HG03558 (cell line): ENCODE results near the gene AHNAK.
"Not testable (repeated sequence)": the region's sequence is repeated elsewhere in the genome, so short reads cannot be mapped to it uniquely, and the experiment has no call there.

Experiments used
- ATAC-seq: cut with Tn5 transposase; IDR thresholded peaks from one replicate; pipeline ENCODE4 v1.9.1; 2021; ENCODE audit warnings: moderate number of reproducible peaks; ENCODE audit not compliant: unreplicated experiment; ENCODE audit errors: extremely low read depth

AHNAK gene

DNA sequence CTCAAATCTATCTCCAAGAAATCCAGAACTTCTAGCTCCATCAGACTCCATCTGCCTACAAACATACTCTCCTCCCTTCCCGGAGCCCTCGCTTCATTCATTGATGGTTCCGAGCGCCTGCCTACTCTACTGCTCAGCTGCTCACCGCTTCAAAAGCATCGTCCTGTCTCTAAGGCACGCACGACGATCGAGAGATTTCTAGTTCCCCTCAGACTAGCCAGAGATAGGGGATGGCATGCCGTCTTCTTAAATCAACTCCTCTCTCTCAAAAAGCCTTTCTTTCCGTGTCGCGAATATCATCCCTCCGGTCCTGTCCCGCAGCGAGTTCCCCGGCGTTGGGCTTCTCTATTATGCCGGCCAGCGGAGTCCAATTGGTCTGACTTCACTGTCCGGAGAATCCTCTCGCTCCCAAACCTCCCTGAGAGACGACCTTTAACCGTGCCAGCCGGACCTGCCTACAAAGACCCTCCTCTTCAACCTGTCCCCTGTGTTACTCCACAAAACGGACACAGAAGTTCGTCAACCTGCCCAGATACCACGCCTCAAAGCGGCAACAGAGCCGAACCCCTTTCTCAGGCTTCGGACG is 26.5 kb upstream of the AHNAK start:
- ATAC-seq: no peak

DNA sequence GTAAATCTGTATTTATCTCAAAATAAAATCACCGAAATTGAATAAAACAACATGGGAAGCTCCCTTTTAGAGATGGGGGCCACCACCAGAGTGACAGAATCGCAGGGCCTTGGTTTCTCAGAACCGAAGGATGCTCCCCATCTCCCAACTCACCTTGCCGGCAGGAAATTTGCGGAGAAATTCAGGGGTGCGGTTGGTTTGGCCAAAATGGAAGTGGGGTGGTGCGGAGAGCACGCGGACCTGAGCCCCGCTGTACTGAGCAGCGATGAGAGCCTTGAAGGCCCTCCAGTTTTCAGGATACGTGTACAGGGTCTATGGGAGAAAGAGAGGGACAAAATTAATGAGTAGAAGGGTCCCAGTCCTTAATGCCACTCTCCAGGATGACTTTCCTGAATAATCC is 25.8 kb upstream of the AHNAK start:
- ATAC-seq: no peak

DNA sequence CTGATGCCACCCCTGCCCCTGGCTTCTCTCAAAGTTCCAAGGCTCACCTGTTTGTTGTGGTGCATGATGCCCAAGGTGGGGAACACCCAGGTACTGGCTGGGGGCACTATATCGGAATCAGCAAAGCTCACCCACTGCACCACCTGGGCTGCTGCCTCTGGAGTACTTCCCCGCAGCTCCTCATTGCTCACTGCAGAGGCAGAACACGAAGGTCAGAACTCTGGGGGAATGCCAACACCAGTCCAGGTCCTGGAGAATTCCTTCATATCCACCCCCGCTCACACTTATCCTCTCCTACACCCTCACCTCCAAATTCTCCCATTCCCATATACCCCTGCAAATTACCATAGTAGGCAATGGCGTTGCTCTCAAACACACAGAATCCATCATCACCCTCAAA is 24.9 kb upstream of the AHNAK start:
- ATAC-seq: not testable (repeated sequence)

DNA sequence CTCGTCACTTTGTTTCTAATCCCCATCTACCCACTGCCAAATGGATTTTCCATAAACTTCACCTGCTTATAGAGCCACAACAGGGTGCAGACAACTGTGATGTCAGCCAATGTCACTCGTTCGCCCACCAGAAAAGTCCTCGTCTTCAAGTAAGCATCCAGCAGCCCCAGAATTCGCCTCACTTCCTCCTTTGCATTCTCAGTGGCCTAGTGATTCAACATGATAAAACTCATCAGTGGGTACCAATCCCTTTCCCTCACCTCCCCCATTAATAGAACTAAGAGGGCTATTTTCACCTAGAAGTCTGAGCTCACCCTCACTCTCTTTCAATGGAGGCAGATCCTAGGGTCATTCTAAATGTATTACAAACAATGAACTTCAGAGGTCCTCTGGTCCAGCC is 24.3 kb upstream of the AHNAK start:
- not testable (repeated sequence) for ATAC-seq

DNA sequence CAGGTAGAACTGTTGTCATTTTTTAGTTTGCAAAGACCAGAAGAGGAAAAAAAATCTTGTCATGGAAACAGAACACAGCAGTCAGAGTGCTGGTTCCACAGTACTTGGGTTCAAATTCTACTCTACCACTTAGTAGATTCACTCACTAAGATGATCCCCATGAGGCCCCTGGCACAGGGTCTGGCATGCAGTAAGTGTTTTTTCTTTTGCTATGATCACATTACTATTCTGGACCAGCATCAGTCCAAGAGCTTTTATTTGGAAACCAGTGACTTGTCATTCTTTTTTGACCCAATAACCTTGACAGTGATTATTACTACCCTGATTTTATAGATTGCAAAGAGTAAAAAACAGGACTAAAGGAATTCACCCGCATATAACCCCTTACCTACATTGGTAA is 23.0 kb upstream of the AHNAK start:
- ATAC-seq: no peak

DNA sequence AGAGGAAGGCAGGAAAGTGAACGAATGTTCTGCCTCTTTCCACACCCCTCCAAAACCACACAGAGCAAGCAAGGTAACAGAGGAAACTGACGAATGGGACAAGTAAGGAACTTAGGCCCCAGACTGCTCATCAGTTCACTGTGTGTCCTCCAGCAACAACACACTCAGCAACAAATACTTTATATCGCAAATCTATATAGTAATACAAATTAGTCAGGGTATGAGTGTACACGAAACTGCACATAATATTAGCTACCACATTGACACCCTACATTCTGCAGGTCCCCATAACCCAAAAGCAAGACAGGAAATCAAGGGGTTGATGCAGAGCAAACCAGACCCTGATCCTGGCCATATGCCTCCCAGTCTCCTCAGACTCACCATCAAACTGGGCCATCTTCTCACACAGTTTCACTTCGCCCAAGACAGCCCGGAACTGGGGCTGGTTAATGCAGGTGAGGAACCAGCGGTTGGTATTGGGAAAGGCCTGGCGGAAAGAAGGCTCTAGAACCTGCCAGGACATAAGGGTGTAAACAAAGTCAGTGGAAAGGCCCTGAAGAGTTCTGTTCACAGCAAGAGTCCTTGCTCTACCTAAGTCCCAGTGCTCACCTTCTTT is 20.5 kb upstream of the AHNAK start:
- ATAC-seq: no peak

DNA sequence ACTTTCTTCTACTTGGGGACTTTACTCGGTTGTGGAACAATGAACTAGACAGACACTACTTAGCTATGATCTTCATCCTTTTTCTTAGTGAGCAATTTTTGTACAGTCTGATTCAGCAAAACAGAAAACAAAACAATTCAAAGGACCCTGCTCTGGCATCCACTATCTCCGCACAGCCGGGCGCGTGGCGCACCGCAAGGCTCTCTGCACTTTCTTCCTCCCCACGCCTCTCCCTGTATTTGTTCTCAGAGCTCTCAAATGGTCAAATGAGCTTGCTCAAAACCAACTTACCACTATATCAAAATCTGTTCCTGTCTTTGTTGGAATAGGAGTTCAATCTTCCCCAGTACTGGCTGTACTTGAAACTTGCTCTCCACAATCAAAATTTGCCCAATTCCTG is 19.6 kb upstream of the AHNAK start:
- no peak for ATAC-seq

DNA sequence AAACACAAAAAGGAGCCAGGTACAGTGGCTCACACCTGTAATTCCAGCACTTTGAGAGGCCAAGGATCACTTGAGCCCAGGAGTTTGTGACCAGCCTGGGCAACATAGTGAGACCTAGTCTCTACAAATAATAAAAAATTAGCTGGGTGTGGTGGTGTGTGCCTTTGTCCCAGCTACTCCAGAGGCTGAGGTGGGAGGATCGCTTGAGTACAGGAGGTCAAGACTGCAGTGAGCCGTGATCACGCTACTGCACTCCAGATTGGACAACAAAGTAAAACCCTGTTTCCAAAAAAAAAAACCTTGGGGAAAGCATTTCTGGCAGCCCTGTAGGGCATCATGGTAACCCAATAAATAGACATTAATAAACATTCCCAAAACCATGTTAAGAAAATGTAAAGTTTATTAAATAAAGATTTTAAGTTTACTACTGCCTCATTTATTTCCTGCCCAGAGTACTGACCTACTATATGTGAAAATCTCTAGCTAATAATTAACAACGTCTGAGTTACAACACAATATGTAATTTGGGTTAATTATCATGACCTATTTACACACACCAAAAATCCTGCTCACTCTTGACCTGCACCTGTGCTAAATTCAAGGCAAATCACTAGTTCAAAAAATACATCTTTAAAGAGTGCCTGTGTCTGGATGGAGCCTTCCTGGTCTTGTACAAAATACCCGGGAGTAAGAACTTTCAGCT is 18.6 kb upstream of the AHNAK start:
- no peak for ATAC-seq

DNA sequence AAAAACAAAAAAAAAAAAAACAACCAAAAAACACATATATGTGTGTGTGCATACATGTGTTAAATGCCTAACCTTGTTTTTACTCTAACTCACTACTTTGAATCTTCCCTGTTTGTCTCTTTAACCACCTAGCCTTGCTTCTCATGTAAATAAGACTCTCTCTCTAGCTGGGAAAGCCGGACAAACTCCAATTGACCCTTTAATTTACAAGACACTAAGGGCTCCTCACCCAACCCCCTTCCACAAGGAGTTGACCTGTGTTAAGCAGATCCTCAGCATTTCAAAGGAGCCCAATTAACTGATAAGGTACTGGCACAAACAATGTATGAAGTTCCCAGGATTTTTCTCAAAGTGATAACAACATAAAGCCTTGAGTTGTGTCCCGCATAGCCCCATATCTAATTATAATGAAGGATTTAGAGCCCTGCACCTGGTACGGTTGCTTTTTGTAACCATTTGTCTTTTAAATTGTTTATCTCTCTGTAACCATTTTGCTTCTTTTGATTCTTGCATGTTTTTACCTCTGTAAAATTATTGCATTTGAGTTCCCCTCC is 15.1 kb upstream of the AHNAK start:
- not testable (repeated sequence) for ATAC-seq

DNA sequence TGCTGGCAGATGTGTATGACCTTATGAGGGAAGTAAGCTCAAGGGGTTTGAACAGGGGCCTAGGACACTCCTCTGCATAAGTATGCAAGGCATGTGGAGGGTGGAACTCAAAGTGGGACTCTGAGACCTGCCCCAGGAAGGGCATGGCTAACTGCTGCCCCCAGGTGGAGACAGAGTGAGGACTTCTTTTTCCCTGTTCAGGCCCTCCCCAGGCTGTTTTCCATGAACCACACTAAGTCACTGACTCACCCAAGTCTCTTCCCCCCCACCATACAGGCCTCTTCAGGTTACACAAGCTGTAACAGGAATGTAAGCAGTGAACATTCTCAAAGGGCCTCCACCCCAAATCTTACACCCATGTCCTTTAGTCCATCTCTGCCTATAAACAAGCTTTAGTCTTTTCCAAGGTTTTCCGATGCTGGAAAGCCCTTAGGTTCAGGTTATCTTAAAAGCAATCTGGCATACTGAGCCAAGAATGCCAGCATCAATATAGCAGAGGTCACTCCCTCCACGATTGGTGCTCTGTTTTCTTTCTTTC is 14.0 kb upstream of the AHNAK start:
- no peak for ATAC-seq

DNA sequence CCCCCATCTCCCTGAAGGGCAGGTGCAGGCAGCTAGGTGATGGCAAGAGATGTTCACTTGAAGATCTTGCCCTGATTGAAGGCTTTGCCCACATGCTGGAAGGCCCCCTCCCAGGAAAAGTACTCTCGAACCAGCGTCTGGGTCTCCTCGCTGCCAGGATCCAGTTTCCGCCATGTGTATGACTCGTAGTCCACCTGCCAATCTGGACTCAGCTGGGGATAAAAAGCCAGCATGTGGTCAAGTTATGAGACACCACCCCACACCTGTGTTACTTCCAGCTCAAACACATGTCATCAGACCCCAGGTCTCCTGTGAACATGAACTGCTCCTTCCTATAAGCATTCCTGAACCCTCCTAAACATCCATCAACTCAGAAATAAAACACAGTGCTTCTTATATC is 13.0 kb upstream of the AHNAK start:
- not testable (repeated sequence) for ATAC-seq

DNA sequence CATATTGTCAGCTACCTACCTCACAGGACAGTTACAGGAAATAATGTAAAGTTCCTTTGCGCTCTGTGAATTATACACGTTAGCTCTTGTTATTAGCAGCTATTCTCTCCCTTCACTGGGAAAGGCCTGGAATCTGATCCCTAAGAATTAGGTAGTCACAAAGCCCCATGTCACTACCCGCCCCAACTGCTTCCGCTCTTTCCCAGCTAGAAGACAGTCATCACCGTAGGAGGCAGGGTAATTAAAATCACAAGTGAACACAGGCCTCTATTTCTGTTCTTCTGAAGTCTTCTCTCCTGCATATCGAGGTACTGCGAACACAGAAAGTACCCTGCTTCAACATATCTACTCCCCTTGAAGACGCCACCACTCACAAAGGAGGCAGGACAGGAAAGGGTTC is 12.6 kb upstream of the AHNAK start:
- ATAC-seq: no peak

DNA sequence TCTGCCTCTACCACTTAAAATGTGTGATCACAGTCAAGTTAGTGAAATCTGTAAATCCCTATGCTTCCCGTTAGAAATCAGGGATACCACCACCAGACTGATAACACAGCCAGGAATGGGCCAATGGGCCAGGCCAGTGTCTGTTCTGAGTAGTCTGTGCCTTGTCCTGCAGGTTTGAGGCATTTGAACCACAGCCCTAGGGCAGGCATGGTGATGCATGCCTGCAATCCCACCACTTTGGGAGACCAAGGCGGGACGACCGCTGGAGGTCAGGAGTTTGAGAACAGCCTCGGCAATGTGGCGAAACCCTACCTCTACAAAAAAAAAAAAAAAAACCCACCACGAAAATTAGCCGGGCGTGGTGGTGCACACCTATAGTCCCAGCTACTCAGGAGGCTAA is 12.1 kb upstream of the AHNAK start:
- no peak for ATAC-seq

DNA sequence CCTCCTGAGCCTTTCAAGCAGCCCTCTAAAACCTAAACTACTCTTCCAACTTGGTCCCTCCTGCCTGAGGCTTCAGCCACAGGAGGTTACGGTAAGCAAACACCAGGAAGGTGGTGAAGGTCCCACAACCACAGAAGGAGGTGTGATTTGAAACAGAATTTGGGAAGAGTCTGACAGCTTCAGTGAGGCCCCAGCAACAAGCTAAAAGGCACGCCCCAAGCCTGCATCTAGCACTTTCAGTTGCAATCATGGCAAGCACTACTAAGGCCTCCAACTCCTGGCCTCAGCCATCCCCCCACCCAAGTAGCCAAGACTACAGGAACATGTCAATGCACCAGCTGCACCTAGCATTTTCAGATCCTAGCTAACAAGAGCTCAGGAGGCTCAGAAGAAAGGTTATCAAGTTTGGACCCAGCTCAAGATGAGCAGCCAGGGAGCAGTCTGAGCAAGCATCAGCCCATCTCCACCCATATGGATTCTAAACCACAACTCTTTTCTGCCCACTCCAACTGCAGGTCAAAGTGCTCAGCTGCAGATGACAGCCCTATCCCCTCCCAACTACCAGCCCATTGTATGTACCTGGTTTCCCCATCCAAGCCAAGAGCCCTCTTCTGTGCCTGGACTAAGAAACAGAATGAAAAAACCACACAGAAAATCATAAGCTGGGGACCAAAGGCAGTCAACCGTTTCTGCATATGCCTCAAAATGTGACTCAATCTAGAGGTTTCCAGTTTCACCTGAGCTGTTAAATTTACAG is 10.4 kb upstream of the AHNAK start:
- ATAC-seq: no peak

DNA sequence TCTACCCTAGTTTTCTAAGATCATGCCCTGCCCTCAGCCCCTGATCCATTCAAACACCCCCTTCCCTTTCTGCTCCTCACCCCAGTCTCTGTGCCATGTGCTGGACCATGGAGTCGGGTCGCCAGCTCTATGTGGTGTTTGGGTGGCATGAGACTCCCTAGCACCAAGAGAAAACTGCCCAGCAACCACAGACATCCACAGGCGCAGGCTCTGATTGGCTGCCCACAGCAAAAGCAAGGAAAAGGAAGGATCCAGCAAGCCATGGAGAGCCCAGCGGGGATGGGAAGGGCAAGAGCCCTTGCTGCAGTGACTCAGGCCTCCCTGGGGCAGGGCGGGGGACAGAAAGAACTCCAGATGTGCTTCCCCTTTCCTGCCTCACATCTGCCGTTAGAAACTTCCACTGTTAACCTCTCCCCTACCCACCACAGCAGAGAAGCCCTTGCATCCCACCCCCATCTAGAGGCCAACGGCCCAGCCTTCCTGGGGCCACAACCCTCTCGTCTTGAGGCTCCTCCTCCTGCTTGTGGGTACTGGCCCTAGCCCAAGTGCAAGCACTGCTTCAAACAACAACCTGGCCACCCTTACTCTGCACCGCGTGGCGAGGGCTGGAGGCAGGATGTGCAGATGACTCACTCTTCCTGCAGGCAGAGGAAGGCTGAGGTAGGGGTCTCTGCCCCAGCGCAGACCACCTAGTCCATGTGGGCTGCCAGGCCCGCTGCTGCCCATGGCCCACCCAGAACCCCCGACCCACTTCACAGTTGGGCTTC is 9.7 kb upstream of the AHNAK start:
- ATAC-seq: no peak

DNA sequence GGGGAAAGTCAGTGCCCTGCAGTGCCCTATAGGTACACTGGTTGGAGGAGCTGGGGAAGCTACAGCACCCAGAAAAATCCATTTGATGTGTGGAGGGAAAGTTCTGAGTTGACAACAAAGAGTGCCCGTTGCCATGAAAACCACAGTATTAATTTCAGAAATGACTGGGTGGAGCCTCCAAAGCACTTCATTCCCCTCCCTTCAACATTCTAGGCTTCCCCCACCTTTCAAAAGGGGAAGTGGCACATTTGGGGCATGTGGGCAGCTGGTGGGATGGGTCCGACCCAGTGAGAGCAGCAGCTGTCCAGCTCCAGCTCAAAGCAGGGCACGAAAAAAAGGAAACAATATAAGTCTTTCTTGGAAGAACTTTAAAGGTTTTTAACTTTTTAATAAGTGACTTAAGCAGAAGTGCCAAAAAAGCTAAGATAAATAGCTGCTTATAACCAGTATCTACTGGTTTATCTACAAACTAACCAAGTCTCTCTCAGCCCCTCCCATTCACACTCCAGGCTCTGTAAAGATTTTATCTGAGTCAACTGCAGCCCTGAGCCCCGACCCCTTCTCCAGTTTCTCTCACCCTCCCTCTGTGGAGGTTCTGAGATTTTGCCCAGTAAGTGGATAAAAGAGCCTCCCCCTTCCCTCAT is 9.0 kb upstream of the AHNAK start:
- ATAC-seq: no peak

DNA sequence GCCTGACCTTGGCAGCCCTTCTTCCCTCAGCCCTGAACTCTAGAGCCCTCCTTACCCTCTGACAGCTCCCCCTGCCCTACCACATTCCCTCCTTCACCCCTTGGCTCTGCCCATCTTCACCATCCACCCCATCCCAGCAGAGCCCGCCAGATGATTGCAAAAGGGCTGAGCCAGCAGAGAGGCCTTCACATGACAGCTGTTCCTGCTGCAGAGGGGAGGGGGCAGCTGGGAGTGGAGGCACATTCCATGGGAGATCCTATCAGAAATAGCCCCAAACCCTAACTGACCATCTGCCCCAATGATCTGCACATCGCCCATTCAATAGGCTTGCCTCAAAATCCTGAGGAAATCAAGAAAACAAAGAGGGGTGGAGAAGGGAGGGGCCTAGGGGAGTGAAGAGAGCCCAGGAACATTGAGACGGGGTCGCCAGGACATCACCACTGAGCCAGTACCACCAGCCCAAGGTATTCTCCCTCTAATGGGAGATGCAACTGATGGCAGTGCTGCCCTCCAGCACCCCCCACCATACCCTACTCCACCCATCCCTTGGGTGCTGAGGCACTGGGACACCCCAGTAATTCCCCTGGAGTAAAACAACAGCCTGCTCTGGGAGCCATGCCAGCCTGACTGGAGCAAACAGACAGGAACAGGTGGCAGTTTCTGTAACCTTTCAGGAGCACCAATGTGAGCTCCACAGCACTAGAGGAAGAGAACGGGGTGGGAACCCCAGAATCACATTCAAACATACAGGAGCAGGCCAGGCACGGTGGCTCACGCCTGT is 8.0 kb upstream of the AHNAK start:
- no peak for ATAC-seq

DNA sequence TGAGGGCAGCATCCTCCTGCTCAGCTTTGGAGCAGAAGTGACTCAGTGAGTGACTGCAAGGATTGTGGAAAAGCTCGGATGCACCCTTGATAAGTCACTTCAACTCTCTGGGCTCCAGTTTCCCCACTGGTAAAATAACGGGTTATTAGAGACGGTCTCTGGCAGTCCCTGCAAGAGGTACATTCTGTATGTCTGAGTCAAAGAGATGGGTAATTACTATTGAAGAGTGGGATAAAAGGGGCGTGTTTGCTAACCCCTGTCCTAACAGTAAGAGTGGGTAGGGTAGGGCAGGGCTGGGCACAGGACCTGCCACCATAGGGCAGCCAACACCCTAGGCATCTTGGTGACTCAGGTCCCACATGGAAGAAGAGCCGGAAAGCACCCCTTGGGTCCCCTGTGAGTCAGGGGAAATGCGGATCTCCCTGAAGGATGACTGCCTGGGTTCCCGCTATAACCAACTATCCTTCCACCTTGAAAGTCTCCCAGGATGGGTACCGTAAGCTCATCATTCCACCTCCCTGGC is 7.3 kb upstream of the AHNAK start:
- no peak for ATAC-seq
